Chondrocyte (in vitro differentiated cells): Measurements from ENCODE around the gene HIPK1. TPM values are rescaled to one million over a fixed set of nuclear protein-coding genes. Genes with fewer than 3 reads are reported as not detected.

Experiments
- DNase-seq: peaks from one replicate; pipeline ENCODE4 v3.0.0; 2021; ENCODE audit warnings: mixed read lengths, low spot score
- H3K27ac Mint-ChIP-seq: one replicate; pipeline ENCODE4 v1.8.0; 2021; ENCODE audit warnings: mild to moderate bottlenecking, moderate library complexity, mixed read lengths; ENCODE audit not compliant: unreplicated experiment
- H3K27me3 Mint-ChIP-seq: 2 replicates; pipeline ENCODE4 v1.8.0; 2021; ENCODE audit warnings: low read depth, mixed read lengths
- H3K36me3 Mint-ChIP-seq: 2 replicates; pipeline ENCODE4 v1.8.0; 2021; ENCODE audit warnings: low read depth, mixed read lengths
- H3K4me1 Mint-ChIP-seq: 2 replicates; pipeline ENCODE4 v1.8.0; 2021; ENCODE audit warnings: low read depth, mild to moderate bottlenecking, mixed read lengths
- H3K4me3 Mint-ChIP-seq: one replicate; pipeline ENCODE4 v1.8.0; 2021; ENCODE audit warnings: mild to moderate bottlenecking, moderate library complexity, mixed read lengths; ENCODE audit not compliant: unreplicated experiment
- H3K9me3 Mint-ChIP-seq: 2 replicates; pipeline ENCODE4 v1.8.0; 2021; ENCODE audit warnings: low read depth, mixed read lengths
- total RNA-seq: library from RNA; stranded (reverse); gene quantifications from 3 replicates; pipeline ENCODE4 v1.2.1, GENCODE V29; 2021
- TF ChIP-seq, protein P1 (sequence below): fragments of 200-600 bp; sonication (generic); IDR thresholded peaks from 2 replicates; pipeline ENCODE4 v1.5.0; 2021; ENCODE audit warnings: antibody characterized with exemption, mild to moderate bottlenecking, moderate library complexity

The HIPK1 gene
- total RNA-seq, 1 donor from 2014 or later: 57.4 TPM

GRCh38 chr1:113934006-113934405 is 4.9 kb downstream of the HIPK1 start:
- Mint-ChIP-seq H3K36me3 (no peaks in the 10 kb centered on the region), H3K27ac (peak overlapping the region; percentile 19), H3K9me3 (no peaks in the 10 kb centered on the region), H3K4me3 (no peak overlapping the region), H3K27me3 (no peaks in the 10 kb centered on the region), H3K4me1 (peaks cover 54% of the 10 kb centered on the region)
- no peak for DNase-seq
- TF ChIP-seq, protein P1, sequence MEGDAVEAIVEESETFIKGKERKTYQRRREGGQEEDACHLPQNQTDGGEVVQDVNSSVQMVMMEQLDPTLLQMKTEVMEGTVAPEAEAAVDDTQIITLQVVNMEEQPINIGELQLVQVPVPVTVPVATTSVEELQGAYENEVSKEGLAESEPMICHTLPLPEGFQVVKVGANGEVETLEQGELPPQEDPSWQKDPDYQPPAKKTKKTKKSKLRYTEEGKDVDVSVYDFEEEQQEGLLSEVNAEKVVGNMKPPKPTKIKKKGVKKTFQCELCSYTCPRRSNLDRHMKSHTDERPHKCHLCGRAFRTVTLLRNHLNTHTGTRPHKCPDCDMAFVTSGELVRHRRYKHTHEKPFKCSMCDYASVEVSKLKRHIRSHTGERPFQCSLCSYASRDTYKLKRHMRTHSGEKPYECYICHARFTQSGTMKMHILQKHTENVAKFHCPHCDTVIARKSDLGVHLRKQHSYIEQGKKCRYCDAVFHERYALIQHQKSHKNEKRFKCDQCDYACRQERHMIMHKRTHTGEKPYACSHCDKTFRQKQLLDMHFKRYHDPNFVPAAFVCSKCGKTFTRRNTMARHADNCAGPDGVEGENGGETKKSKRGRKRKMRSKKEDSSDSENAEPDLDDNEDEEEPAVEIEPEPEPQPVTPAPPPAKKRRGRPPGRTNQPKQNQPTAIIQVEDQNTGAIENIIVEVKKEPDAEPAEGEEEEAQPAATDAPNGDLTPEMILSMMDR: no peak

DNA sequence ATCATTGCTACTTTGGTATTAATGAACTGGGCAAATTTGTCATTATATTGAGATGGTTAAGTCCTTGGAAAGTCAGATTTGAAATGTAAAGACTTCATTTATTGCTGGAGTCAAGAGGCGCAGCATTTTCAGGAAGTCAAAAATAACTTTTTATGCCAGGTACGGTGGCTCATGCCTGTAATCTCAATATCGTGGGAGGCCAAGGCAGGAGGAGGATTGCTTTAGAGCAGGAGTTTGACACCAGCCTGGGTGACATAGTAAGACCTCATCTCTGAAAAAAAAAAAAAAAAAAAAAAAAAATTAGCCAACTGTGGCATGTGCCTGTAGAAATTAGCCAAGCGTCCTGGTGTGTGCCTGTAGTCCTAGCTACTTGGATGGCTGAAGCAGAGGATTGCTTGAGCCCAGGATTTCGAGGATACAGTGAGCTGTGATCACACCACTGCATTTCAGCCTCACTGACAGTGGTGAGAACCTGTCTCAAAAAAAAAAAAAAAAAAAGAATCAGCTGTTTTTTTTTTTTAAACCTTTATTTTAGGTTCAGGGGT is 5.5 kb downstream of the HIPK1 start:
- DNase-seq: no peak
- no peaks in the 10 kb centered on the region for H3K9me3 Mint-ChIP-seq
- H3K27ac Mint-ChIP-seq: no peak overlapping the region
- TF ChIP-seq, protein P1: no peak
- H3K4me3 Mint-ChIP-seq: no peak overlapping the region
- H3K4me1 Mint-ChIP-seq: peaks cover 59% of the 10 kb centered on the region
- H3K27me3 Mint-ChIP-seq: no peaks in the 10 kb centered on the region
- H3K36me3 Mint-ChIP-seq: no peaks in the 10 kb centered on the region

DNA sequence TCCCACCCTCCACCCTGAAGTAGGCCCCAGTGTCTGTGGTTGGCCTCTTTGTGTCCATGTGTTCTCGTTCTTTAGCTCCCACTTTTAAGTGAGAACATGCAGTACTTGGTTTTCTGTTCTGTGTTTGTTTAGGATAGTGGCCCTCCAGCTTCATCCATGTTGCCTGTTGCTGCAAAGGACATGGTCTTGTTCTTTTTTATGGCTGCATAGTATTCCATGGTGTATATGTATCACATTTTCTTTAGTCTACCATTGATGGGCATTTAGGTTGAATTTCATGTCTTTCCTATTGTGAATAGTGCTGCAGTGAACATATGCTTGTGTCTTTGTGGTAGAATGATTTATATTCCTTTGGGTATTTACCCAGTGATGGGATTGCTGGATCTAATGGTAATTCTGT is 6.1 kb downstream of the HIPK1 start:
- H3K4me1 Mint-ChIP-seq: peaks cover 60% of the 10 kb centered on the region
- no peaks in the 10 kb centered on the region for H3K36me3 Mint-ChIP-seq
- no peaks in the 10 kb centered on the region for H3K9me3 Mint-ChIP-seq
- DNase-seq: no peak
- no peak overlapping the region for H3K4me3 Mint-ChIP-seq
- H3K27ac Mint-ChIP-seq: no peak overlapping the region
- no peaks in the 10 kb centered on the region for H3K27me3 Mint-ChIP-seq
- TF ChIP-seq, protein P1: no peak

DNA sequence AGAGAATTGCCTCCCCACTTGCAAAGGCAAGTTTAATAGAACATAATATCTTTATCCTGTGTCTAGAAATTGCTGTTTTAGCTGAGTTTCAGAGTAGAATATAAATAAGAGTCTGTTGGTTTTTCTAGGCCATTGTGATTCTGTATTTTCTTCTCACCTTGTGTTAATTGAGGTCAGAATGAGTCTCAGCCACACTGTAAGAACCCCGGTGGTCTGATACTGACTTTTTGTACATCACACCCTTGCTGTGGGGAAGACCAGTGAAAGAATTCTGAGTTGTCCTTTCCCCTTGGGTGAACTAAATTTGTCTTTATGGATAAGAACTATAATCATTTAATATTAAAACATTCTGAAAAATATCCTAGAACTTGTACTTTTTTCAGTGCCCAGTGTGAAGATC is 6.8 kb downstream of the HIPK1 start:
- no peaks in the 10 kb centered on the region for H3K9me3 Mint-ChIP-seq
- TF ChIP-seq, protein P1: no peak
- H3K36me3 Mint-ChIP-seq: peaks cover 5% of the 10 kb centered on the region
- no peak overlapping the region for H3K4me3 Mint-ChIP-seq
- no peaks in the 10 kb centered on the region for H3K27me3 Mint-ChIP-seq
- no peak for DNase-seq
- peaks cover 57% of the 10 kb centered on the region for H3K4me1 Mint-ChIP-seq
- H3K27ac Mint-ChIP-seq: no peak overlapping the region

DNA sequence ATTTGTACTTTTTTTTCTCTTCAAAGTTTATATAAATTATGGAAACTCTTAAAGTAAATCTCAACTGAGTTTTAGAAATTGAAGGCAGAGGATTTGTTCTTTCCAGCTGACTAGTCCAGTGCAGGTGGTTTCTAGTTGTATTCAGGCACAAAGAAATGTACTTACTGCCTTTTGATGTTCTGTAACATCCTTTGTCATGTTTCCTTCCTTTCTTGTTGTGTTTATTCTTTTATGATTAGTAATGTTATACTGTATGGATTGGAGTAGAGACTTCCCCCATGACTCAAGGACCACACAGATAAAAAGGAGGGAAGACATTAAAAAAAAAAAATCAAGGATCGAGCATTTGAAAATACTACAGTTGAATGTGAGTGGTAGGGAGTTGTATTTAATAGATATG is 8.0 kb downstream of the HIPK1 start:
- no peaks in the 10 kb centered on the region for H3K27me3 Mint-ChIP-seq
- H3K36me3 Mint-ChIP-seq: peaks cover 6% of the 10 kb centered on the region
- no peaks in the 10 kb centered on the region for H3K9me3 Mint-ChIP-seq
- no peak overlapping the region for H3K4me3 Mint-ChIP-seq
- TF ChIP-seq, protein P1: no peak
- H3K27ac Mint-ChIP-seq: no peak overlapping the region
- H3K4me1 Mint-ChIP-seq: peaks cover 45% of the 10 kb centered on the region
- no peak for DNase-seq
